Pericardium fibroblast (primary cell): ENCODE measurements around the gene NEMP2. TPM values are rescaled to one million over a fixed set of nuclear protein-coding genes. Genes with fewer than 3 reads are reported as not detected.

Experiments
- total RNA-seq: library from RNA; depleted of rRNA; stranded (reverse); fragments of >200 nt; gene quantifications from 2 replicates; pipeline ENCODE4 v1.2.3, GENCODE V29; 2015

NEMP2 gene
- total RNA-seq: 0.85 and 2.0 TPM in 2 replicates

GRCh38 chr2:190534310-190535120, at the start of gene NEMP2:
NEMP2 (minus strand) TSS chr2:190534722; CDS start chr2:190534655, 67 bp downstream.

Other genes starting within 250 kb of the NEMP2 start
- gene HIBCH, start 214.9 kb downstream of the NEMP2 start, total RNA-seq: 3.2 and 9.4 TPM in 2 replicates
- gene INPP1, start 191.1 kb downstream of the NEMP2 start, total RNA-seq: 8.3 and 12.8 TPM in 2 replicates
- 1.9 and 3.0 TPM in 2 replicates for gene MFSD6, start 126.4 kb downstream of the NEMP2 start, total RNA-seq
- gene NAB1, start 114.4 kb upstream of the NEMP2 start, total RNA-seq: 16.4 and 27.9 TPM in 2 replicates